Smooth muscle cell (in vitro differentiated cells): Measurements from ENCODE around the gene USP40. TPM values are rescaled to one million over a fixed set of nuclear protein-coding genes. Genes with fewer than 3 reads are reported as not detected.
"Not testable (repeated sequence)": the region's sequence is repeated elsewhere in the genome, so short reads cannot be mapped to it uniquely, and the experiment has no call there.

Source experiments
- DNase-seq: peaks from one replicate; lab custom pipeline; 2025; ENCODE audit not compliant: unreplicated experiment; lab: John Stamatoyannopoulos, UW
- H2AFZ ChIP-seq: fragments of 200-600 bp; sonication (generic); 2 replicates; pipeline ENCODE4 v1.6.0; 2016; ENCODE audit warnings: antibody characterized with exemption, low read depth, mild to moderate bottlenecking
- H3F3A ChIP-seq: fragments of 200-600 bp; sonication (generic); 2 replicates; pipeline ENCODE4 v1.6.0; 2017; ENCODE audit warnings: antibody characterized with exemption, low read depth
- H3K27ac ChIP-seq: fragments of 200-600 bp; sonication (generic); 2 replicates; pipeline ENCODE4 v1.5.1; 2016; ENCODE audit warnings: low read depth, mild to moderate bottlenecking
- H3K27me3 ChIP-seq: fragments of 200-600 bp; sonication (generic); 2 replicates; pipeline ENCODE4 v1.6.1; 2016; ENCODE audit warnings: low read depth, mild to moderate bottlenecking
- H3K36me3 ChIP-seq: fragments of 200-600 bp; sonication (generic); 2 replicates; pipeline ENCODE4 v1.5.1; 2016; ENCODE audit warnings: low read depth
- H3K4me1 ChIP-seq: fragments of 200-600 bp; sonication (generic); 2 replicates; pipeline ENCODE4 v1.5.1; 2016; ENCODE audit warnings: low read depth
- H3K4me2 ChIP-seq: fragments of 200-600 bp; sonication (generic); 2 replicates; pipeline ENCODE4 v1.6.0; 2016; ENCODE audit warnings: mild to moderate bottlenecking
- H3K4me3 ChIP-seq: fragments of 200-600 bp; sonication (generic); 2 replicates; pipeline ENCODE4 v1.5.1; 2016; ENCODE audit warnings: mild to moderate bottlenecking
- H3K79me2 ChIP-seq: fragments of 200-600 bp; sonication (generic); 2 replicates; pipeline ENCODE4 v1.6.0; 2016; ENCODE audit warnings: low read depth, mild to moderate bottlenecking
- H3K9ac ChIP-seq: fragments of 200-600 bp; sonication (generic); 2 replicates; pipeline ENCODE4 v1.6.0; 2016; ENCODE audit warnings: low read depth
- H3K9me3 ChIP-seq: fragments of 200-600 bp; sonication (generic); replicated peaks from 2 replicates; pipeline ENCODE4 v1.5.1; 2016; ENCODE audit warnings: low read depth
- H4K20me1 ChIP-seq: fragments of 200-600 bp; sonication (generic); 2 replicates; pipeline ENCODE4 v1.6.0; 2016; ENCODE audit warnings: low read depth
- CTCF ChIP-seq: fragments of 200-600 bp; sonication (generic); IDR thresholded peaks from 2 replicates; pipeline ENCODE4 v1.5.1; 2017; ENCODE audit warnings: borderline replicate concordance, mild to moderate bottlenecking, antibody characterized with exemption; ENCODE audit not compliant: insufficient read depth, poor library complexity, severe bottlenecking
- WGBS: methylation state at CpG from one replicate; pipeline ENCODE4 v1.1.7; 2016; ENCODE audit warnings: low lambda C conversion rate; 5-methylcytosine and 5-hydroxymethylcytosine counted together
- polyA plus RNA-seq: library from polyadenylated mRNA; unstranded; fragments of >200 nt; fragmentation: Nextera tagmentation; extraction: Ambion mirVana; gene quantifications from 2 replicates; pipeline ENCODE4 v1.2.1, GENCODE V29; 2016
- total RNA-seq: library from RNA; depleted of rRNA; stranded (reverse); fragments of >200 nt; gene quantifications from 2 replicates; pipeline ENCODE4 v1.2.3, GENCODE V29; 2014

Gene USP40
- total and polyA plus RNA-seq, 2 experiments from 2014 or later = 9.4 to 23.6 TPM

GRCh38 chr2:233598952-233599351 lies 32.4 kb upstream of the USP40 start:
- no peaks in the 10 kb centered on the region for H3K27me3 ChIP-seq
- no peaks in the 10 kb centered on the region for H3K79me2 ChIP-seq
- DNase-seq = no peak
- no peak overlapping the region for H3K27ac ChIP-seq
- TF ChIP-seq CTCF = no peak
- 78% methylated on average over 3 of the region's 3 CpGs for WGBS
- no peak overlapping the region for H3K4me3 ChIP-seq
- no peaks in the 10 kb centered on the region for H3K4me1 ChIP-seq
- H3F3A ChIP-seq = no peaks in the 10 kb centered on the region
- H3K9me3 ChIP-seq = no peaks in the 10 kb centered on the region
- H2AFZ ChIP-seq = no peak overlapping the region
- H3K4me2 ChIP-seq = peak overlapping the region; percentile 28
- no peaks in the 10 kb centered on the region for H4K20me1 ChIP-seq
- no peak overlapping the region for H3K9ac ChIP-seq
- no peaks in the 10 kb centered on the region for H3K36me3 ChIP-seq

- Histone ChIP-seq H3K27me3 (no peaks in the 10 kb centered on the region), H3F3A (no peaks in the 10 kb centered on the region), H3K9ac (no peak overlapping the region), H3K4me3 (no peak overlapping the region), H3K4me1 (no peaks in the 10 kb centered on the region), H3K9me3 (no peaks in the 10 kb centered on the region), H3K4me2 (no peak overlapping the region), H3K27ac (no peak overlapping the region), H2AFZ (peak overlapping the region; percentile 16), H3K79me2 (no peaks in the 10 kb centered on the region), H4K20me1 (no peaks in the 10 kb centered on the region), H3K36me3 (no peaks in the 10 kb centered on the region)
- 97% methylated on average over 1 of the region's 1 CpG for WGBS
- TF ChIP-seq CTCF = no peak
- no peak for DNase-seq
Observed at GRCh38 chr2:233597522-233597921, 30.9 kb upstream of the USP40 start.

- Histone ChIP-seq H2AFZ (no peak overlapping the region), H3K27ac (no peak overlapping the region), H3K36me3 (no peaks in the 10 kb centered on the region), H3K9ac (no peak overlapping the region), H3F3A (no peaks in the 10 kb centered on the region), H3K79me2 (no peaks in the 10 kb centered on the region), H3K9me3 (no peaks in the 10 kb centered on the region), H3K4me2 (no peak overlapping the region), H3K27me3 (no peaks in the 10 kb centered on the region), H3K4me3 (no peak overlapping the region), H4K20me1 (no peaks in the 10 kb centered on the region), H3K4me1 (no peaks in the 10 kb centered on the region)
- DNase-seq = no peak
- WGBS = 79% methylated on average over 8 of the region's 8 CpGs
- TF ChIP-seq CTCF = no peak
Observed at GRCh38 chr2:233593201-233593600, 26.6 kb upstream of the USP40 start.

- not testable (repeated sequence) for DNase-seq, H2AFZ ChIP-seq, H3K4me1 ChIP-seq, H3F3A ChIP-seq, H3K9ac ChIP-seq, H3K27ac ChIP-seq, H4K20me1 ChIP-seq, H3K9me3 ChIP-seq, H3K4me2 ChIP-seq, H3K79me2 ChIP-seq, H3K36me3 ChIP-seq, H3K4me3 ChIP-seq, H3K27me3 ChIP-seq
- WGBS = 100% methylated on average over 1 of the region's 1 CpG
Observed at GRCh38 chr2:233592706-233593105, 26.1 kb upstream of the USP40 start.
